Right atrium auricular region (tissue), 2 donors: ENCODE measurements around the gene BORCS5. TPM values are rescaled to one million over a fixed set of nuclear protein-coding genes. Genes with fewer than 3 reads are reported as not detected.

Source experiments
- DNase-seq: peaks from one replicate; pipeline ENCODE4 v3.0.0-alpha.2; 2019; ENCODE audit warnings: low spot score
- H3K27ac ChIP-seq, 2 donors: fragments of 200-600 bp; sonication (generic); 1 replicate in 1 of 2; 2 replicates in 1 of 2; pipeline ENCODE4 v1.5.1; 2016 to 2019
- H3K27me3 ChIP-seq, 2 donors: fragments of 200-600 bp; sonication (generic); one replicate each; pipeline versions ENCODE4 v1.5.1 to v1.6.0; 2017 to 2019
- H3K36me3 ChIP-seq: fragments of 200-600 bp; sonication (generic); one replicate; pipeline ENCODE4 v1.5.1; 2016
- H3K4me1 ChIP-seq, 2 donors: fragments of 200-600 bp; sonication (generic); one replicate each; pipeline versions ENCODE4 v1.5.1 to v1.6.0; 2017 to 2019
- H3K4me3 ChIP-seq, 2 donors: fragments of 200-600 bp; sonication (generic); 1 replicate in 1 of 2; 2 replicates in 1 of 2; pipeline ENCODE4 v1.5.1; 2017 to 2019; ENCODE audit warnings: mild to moderate bottlenecking in 1 of 2, moderate library complexity in 1 of 2
- H3K9me3 ChIP-seq, 2 donors: fragments of 200-600 bp; sonication (generic); one replicate each; pipeline ENCODE4 v1.5.1; 2019
- total RNA-seq, 2 donors: library from RNA; depleted of rRNA; stranded (reverse); fragments of >200 nt; gene quantifications; one replicate each; pipeline ENCODE4 v1.1.0, GENCODE V29; 2016
- TF ChIP-seq, protein P1 (sequence below), 2 donors: fragments of 200-600 bp; sonication (generic); IDR thresholded peaks; one replicate each; pipeline ENCODE4 v1.5.1; 2019; ENCODE audit warnings: antibody characterized with exemption in 2 of 2

Gene BORCS5
- total RNA-seq, 2 donors from 2014 or later, result 6.2 to 8.0 TPM

DNA sequence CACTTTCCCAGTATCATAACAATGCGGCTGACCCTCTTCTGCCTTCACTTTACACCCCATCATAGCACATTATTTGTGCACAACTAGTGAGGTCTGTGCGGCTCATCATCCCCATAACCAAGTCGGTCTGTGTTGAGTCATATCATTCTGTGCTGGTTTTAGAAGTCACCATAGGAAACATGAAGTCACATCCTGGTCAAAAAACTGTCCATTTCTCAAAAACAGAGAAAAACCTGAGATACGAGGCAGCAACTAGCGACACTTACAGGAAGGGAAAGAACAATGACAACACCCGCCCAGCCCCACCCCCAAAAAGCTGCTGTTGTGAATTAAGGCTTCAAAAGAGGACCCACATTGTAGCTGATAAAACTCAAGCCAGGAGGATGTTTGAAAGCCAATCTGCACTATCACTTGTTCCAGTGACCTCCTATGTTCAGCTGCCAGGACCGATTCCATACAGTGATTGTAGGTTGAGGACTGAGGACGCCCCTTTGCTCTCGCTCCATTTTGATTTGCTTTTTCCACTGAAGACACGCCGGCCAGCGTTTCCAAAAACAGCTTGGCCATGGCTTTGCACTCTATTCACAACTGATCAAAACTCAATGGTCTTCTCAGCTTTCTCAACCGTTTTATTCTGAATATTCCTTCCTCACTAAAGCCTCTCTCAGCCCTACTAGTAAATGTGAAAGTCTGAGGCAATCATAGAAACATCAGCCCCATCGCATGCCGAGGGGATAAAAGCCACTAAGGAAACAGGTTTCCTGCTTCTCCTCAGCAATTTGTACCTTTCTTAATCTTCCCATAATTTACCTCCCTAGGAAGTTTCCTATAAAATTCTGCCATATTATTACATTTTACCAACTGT, 118.3 kb downstream of the BORCS5 start:
- Histone ChIP-seq H3K27ac (peak overlapping the region; percentile 1 to 4), H3K4me3 (no peak overlapping the region), H3K4me1 (no peaks in the 10 kb centered on the region), H3K27me3 (no peaks in the 10 kb centered on the region), H3K9me3 (no peaks in the 10 kb centered on the region), H3K36me3 (peaks cover 23% of the 10 kb centered on the region)
- DNase-seq, result no peak
- TF ChIP-seq, protein P1, sequence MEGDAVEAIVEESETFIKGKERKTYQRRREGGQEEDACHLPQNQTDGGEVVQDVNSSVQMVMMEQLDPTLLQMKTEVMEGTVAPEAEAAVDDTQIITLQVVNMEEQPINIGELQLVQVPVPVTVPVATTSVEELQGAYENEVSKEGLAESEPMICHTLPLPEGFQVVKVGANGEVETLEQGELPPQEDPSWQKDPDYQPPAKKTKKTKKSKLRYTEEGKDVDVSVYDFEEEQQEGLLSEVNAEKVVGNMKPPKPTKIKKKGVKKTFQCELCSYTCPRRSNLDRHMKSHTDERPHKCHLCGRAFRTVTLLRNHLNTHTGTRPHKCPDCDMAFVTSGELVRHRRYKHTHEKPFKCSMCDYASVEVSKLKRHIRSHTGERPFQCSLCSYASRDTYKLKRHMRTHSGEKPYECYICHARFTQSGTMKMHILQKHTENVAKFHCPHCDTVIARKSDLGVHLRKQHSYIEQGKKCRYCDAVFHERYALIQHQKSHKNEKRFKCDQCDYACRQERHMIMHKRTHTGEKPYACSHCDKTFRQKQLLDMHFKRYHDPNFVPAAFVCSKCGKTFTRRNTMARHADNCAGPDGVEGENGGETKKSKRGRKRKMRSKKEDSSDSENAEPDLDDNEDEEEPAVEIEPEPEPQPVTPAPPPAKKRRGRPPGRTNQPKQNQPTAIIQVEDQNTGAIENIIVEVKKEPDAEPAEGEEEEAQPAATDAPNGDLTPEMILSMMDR (IDR thresholded peaks at IDR 0.05), result no peak

DNA sequence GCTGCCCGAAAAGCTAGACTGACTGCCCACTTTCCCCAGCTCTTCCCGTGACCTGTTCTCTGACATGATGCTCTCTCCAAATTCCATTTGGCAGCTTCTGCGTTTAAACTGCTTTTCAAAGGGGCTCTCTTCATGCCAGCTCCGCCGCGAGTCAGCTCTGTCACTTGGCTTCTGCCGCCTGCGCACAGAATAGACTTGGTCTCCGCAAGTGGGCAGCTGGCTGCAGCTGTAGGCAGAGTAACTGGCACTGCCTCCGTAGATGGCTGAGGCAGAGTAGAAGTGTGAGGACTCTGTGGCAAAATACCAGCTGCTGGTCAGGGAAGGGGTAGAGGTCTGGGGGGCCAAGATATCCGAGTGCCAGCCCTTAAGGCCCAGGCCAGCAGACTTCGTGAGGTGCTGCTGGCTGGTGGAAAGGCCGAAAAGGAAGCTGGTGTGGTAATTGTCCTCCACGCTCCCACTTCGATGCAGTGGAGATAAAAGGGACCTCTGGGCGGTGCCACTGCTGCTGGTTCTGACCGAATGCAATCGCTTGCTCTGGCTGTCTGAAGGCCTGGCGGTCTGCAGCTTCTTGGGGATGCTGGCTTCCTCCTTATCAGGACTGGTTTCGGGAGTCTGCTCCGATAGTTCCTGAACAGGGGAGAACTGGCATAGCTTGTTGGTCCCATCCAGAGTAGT, 120.1 kb downstream of the BORCS5 start:
- Histone ChIP-seq H3K4me3 (no peak overlapping the region), H3K27me3 (no peaks in the 10 kb centered on the region), H3K27ac (no peak overlapping the region), H3K9me3 (no peaks in the 10 kb centered on the region), H3K4me1 (no peaks in the 10 kb centered on the region), H3K36me3 (peaks cover 23% of the 10 kb centered on the region)
- TF ChIP-seq, protein P1 (IDR thresholded peaks at IDR 0.05), result no peak
- DNase-seq, result no peak

DNA sequence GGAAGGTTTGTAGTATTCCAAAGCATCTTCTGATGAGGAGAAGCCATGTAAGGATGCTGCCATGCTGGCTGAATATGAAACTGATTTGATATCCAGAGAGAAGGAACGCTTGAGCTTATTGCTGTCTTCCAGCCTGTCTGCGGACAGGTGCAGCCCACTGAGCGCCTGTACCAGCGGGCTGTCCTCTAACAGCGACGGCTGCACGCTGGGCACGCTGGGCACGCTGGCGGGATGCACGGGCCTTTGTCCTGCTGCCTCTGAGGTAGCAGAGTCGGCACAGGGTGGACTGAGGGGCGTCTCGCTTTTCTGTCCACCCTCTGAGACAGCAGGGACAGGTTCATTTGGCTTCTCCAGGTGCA, 120.6 kb downstream of the BORCS5 start:
- H3K4me3 ChIP-seq, result no peak overlapping the region
- TF ChIP-seq, protein P1 (IDR thresholded peaks at IDR 0.05), result no peak
- H3K4me1 ChIP-seq, result no peaks in the 10 kb centered on the region
- H3K36me3 ChIP-seq, result peaks cover 23% of the 10 kb centered on the region
- no peaks in the 10 kb centered on the region for H3K27me3 ChIP-seq
- no peak overlapping the region for H3K27ac ChIP-seq
- no peak for DNase-seq
- no peaks in the 10 kb centered on the region for H3K9me3 ChIP-seq

DNA sequence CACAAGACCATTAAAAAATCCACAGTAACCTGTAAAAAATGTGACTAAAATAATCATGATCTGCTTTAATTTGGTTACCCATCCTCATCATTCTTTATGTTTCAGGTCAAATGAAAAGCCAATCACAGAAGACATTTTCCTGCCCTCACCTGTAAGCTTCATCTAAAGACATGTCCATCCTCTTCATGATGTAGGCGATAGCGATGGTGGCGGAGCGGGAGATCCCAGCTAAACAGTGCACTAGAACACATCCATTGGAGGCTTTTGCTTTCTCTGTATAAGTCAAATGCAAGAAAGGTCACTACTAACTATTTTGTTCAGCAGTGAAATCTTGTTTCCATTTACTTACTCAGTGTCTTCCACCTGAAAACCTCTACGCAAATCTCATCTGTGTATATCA, 123.2 kb downstream of the BORCS5 start:
- DNase-seq, result no peak
- Histone ChIP-seq H3K27me3 (no peaks in the 10 kb centered on the region), H3K9me3 (no peaks in the 10 kb centered on the region), H3K4me1 (no peaks in the 10 kb centered on the region), H3K4me3 (no peak overlapping the region), H3K36me3 (peaks cover 34% of the 10 kb centered on the region), H3K27ac (no peak overlapping the region)
- TF ChIP-seq, protein P1 (IDR thresholded peaks at IDR 0.05), result no peak

DNA sequence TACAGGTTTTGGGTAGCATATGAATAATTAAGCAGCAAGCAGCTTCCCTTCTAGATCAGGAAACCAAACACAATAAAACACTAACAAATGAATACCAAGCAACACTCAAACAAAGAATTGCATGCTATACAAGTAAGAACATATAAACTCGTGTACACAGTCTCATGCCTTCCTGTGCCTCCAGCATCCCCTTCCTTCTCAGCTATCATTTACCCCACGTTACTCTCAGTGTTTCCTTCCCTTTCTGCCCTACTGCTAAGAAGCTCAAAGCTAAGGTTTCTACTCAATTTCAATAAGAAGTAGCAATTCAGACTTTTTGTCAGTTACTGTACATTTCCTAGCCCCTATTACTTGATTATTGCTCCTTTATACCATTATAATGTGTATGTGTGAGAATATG, 124.8 kb downstream of the BORCS5 start:
- TF ChIP-seq, protein P1 (IDR thresholded peaks at IDR 0.05), result no peak
- Histone ChIP-seq H3K27me3 (no peaks in the 10 kb centered on the region), H3K36me3 (peaks cover 34% of the 10 kb centered on the region), H3K4me1 (no peaks in the 10 kb centered on the region), H3K4me3 (no peak overlapping the region), H3K27ac (no peak overlapping the region), H3K9me3 (no peaks in the 10 kb centered on the region)
- DNase-seq, result no peak
